PC-3 (cell line): Measurements from ENCODE around the gene INPP5F.

ENCODE experiments used
- EZH2phosphoT487 ChIP-seq: fragments of 300-600 bp; sonication (generic); IDR thresholded peaks from 2 replicates; pipeline ENCODE4 v1.6.1; 2018; ENCODE audit warnings: mild to moderate bottlenecking, antibody characterized with exemption, low read length, borderline replicate concordance
- TF ChIP-seq, protein P1 (sequence below): fragments of 300-600 bp; sonication (generic); conservative IDR thresholded peaks from 2 replicates; pipeline ENCODE4 v1.5.1; 2017; ENCODE audit warnings: antibody characterized with exemption, low read depth, mild to moderate bottlenecking, low read length

DNA sequence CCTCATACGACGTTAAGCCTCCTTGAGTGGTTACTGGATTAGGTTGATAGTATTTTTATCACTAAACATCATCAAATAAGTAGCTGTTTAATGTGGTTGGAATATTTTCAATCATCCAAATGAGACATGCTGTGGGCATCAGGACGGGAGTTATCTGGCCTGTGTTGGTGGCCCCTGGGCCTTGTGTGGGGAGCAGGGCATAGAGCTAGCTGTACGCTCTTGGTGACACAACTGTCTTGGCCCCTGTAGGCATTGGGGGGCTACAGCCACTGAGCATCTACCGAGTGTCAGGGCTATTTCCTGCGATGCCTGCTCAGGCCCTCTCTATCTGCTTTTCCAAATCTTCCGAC lies 46.4 kb upstream of the INPP5F start:
- TF ChIP-seq, protein P1, sequence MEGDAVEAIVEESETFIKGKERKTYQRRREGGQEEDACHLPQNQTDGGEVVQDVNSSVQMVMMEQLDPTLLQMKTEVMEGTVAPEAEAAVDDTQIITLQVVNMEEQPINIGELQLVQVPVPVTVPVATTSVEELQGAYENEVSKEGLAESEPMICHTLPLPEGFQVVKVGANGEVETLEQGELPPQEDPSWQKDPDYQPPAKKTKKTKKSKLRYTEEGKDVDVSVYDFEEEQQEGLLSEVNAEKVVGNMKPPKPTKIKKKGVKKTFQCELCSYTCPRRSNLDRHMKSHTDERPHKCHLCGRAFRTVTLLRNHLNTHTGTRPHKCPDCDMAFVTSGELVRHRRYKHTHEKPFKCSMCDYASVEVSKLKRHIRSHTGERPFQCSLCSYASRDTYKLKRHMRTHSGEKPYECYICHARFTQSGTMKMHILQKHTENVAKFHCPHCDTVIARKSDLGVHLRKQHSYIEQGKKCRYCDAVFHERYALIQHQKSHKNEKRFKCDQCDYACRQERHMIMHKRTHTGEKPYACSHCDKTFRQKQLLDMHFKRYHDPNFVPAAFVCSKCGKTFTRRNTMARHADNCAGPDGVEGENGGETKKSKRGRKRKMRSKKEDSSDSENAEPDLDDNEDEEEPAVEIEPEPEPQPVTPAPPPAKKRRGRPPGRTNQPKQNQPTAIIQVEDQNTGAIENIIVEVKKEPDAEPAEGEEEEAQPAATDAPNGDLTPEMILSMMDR: no peak
- no peak for TF ChIP-seq EZH2phosphoT487
